HepG2 (cell line): Measurements from ENCODE around the gene OTUB2. TPM values are rescaled to one million over a fixed set of nuclear protein-coding genes. Genes with fewer than 3 reads are reported as not detected.

Experiments used
- DR1 ChIP-seq: sonication (generic); formaldehyde crosslinking; IDR thresholded peaks from 2 replicates; pipeline ENCODE4 v1.8.0; 2021; ENCODE audit warnings: mild to moderate bottlenecking, missing genetic modification reagents, inconsistent platforms
- ESRRA ChIP-seq: sonication (generic); formaldehyde crosslinking; IDR thresholded peaks from 2 replicates; pipeline ENCODE4 v1.5.1; 2020; ENCODE audit warnings: mild to moderate bottlenecking, low read depth, missing genetic modification reagents
- HMGXB3 ChIP-seq: sonication (generic); formaldehyde crosslinking; IDR thresholded peaks from 2 replicates; pipeline ENCODE4 v1.4.0; 2020; ENCODE audit warnings: missing genetic modification reagents, borderline replicate concordance
- MAFG ChIP-seq: sonication (generic); formaldehyde crosslinking; IDR thresholded peaks from 2 replicates; pipeline ENCODE4 v1.5.1; 2020; ENCODE audit warnings: mild to moderate bottlenecking, missing genetic modification reagents
- MEIS2 ChIP-seq: sonication (generic); formaldehyde crosslinking; IDR thresholded peaks from 2 replicates; pipeline ENCODE4 v1.9.0; 2021; ENCODE audit warnings: mild to moderate bottlenecking, missing genetic modification reagents
- NFE2L2 ChIP-seq: fragments of 150-350 bp; IDR thresholded peaks from 2 replicates; pipeline ENCODE4 v1.6.1; 2014; ENCODE audit warnings: low read length
- NFRKB ChIP-seq: fragments of 450-650 bp; IDR thresholded peaks from 2 replicates; pipeline ENCODE4 v1.6.1; 2017
- PAX8 ChIP-seq: sonication (generic); formaldehyde crosslinking; IDR thresholded peaks from 2 replicates; pipeline ENCODE4 v1.8.0; 2022; ENCODE audit warnings: mild to moderate bottlenecking, missing genetic modification reagents, borderline replicate concordance
- PHF21A ChIP-seq: sonication (generic); formaldehyde crosslinking; IDR thresholded peaks from 2 replicates; pipeline ENCODE4 v1.5.0; 2020; ENCODE audit warnings: mild to moderate bottlenecking, missing genetic modification reagents
- REL ChIP-seq: sonication (generic); formaldehyde crosslinking; conservative IDR thresholded peaks from 2 replicates; pipeline ENCODE4 v1.8.0; 2022; ENCODE audit warnings: mild to moderate bottlenecking, missing genetic modification reagents, moderate library complexity
- SNAPC5 ChIP-seq: sonication (generic); formaldehyde crosslinking; IDR thresholded peaks from 2 replicates; pipeline ENCODE4 v1.8.1; 2023; ENCODE audit warnings: mild to moderate bottlenecking, missing genetic modification reagents, borderline replicate concordance
- SPEN ChIP-seq: sonication (generic); formaldehyde crosslinking; IDR thresholded peaks from 2 replicates; pipeline ENCODE4 v1.5.1; 2020; ENCODE audit warnings: low read depth, mild to moderate bottlenecking, missing genetic modification reagents
- ZBTB21 ChIP-seq: sonication (generic); formaldehyde crosslinking; IDR thresholded peaks from 2 replicates; pipeline ENCODE4 v1.4.0; 2020; ENCODE audit warnings: missing genetic modification reagents
- ZBTB49 ChIP-seq: sonication (generic); formaldehyde crosslinking; IDR thresholded peaks from 2 replicates; pipeline ENCODE4 v1.4.0; 2020; ENCODE audit warnings: missing genetic modification reagents, borderline replicate concordance
- ZBTB7B ChIP-seq: sonication (generic); formaldehyde crosslinking; IDR thresholded peaks from 2 replicates; pipeline ENCODE4 v1.4.0; 2020; ENCODE audit warnings: missing genetic modification reagents
- ZNF101 ChIP-seq: sonication (generic); formaldehyde crosslinking; IDR thresholded peaks from 2 replicates; pipeline ENCODE4 v1.4.0; 2020; ENCODE audit warnings: mild to moderate bottlenecking, low read depth, missing genetic modification reagents, borderline replicate concordance
- ZNF280B ChIP-seq: sonication (generic); formaldehyde crosslinking; IDR thresholded peaks from 2 replicates; pipeline ENCODE4 v1.5.0; 2020; ENCODE audit warnings: missing genetic modification reagents, mild to moderate bottlenecking, borderline replicate concordance
- ZNF331 ChIP-seq: sonication (generic); formaldehyde crosslinking; IDR thresholded peaks from 2 replicates; pipeline ENCODE4 v1.4.0; 2020; ENCODE audit warnings: missing genetic modification reagents
- ZNF720 ChIP-seq: sonication (generic); formaldehyde crosslinking; IDR thresholded peaks from 2 replicates; pipeline ENCODE4 v1.4.0; 2020; ENCODE audit warnings: missing genetic modification reagents
- polyA plus RNA-seq, 8 experiments: library from polyadenylated mRNA; depleted of rRNA in 3 of 8; stranded (reverse) in 7 of 8; unstranded in 1 of 8; fragments of >200 nt; fragmentation: Illumina TruSeq in 4 of 8; extraction: Trizol in 4 of 8; gene quantifications; 2 replicates each; pipeline versions ENCODE4 v1.2.1 to v1.2.3, GENCODE V29; 2011 to 2016; ENCODE audit warnings: low read depth in 4 of 8, missing spikeins in 1 of 8, mixed read lengths in 1 of 8; ENCODE audit not compliant: insufficient read depth in 1 of 8
- total RNA-seq, 5 experiments: library from RNA; depleted of rRNA; stranded (reverse); fragments of >200 nt; fragmentation: Illumina TruSeq; extraction: Trizol; gene quantifications; 2 replicates each; pipeline ENCODE4 v1.2.3, GENCODE V29; 2016; ENCODE audit warnings: low read depth in 1 of 5

OTUB2 gene
- total and polyA plus RNA-seq, 2 of the 13 experiments (the other 11 are each of a cell fraction or from before 2014, with no cell fraction given), result 2.2 to 2.4 TPM

GRCh38 chr14:94022532-94023411, 3.4 kb upstream of the OTUB2 start (continued):
- no peak for TF ChIP-seq HMGXB3 (CRISPR knock-in tag)
- TF ChIP-seq ESRRA (CRISPR knock-in tag), result no peak
- TF ChIP-seq MEIS2, result 0 out of 2 replicates have a peak, but pooled peaks have one; percentile 5
- no peak for TF ChIP-seq ZBTB21 (CRISPR knock-in tag)
- no peak for TF ChIP-seq DR1 (CRISPR knock-in tag)
- TF ChIP-seq ZNF720 (CRISPR knock-in tag), result no peak
- TF ChIP-seq SPEN, result no peak
- TF ChIP-seq SNAPC5 (CRISPR knock-in tag), result 0 out of 2 replicates have a peak, but pooled peaks have one; percentile 39
- no peak for TF ChIP-seq NFE2L2
- no peak; the same call in 1 of the 2 replicates for TF ChIP-seq ZBTB7B (CRISPR knock-in tag)
- TF ChIP-seq PHF21A (CRISPR knock-in tag), result peak; percentile 48; the same call in 1 of the 2 replicates
- no peak for TF ChIP-seq PAX8 (CRISPR knock-in tag)
- no peak for TF ChIP-seq ZNF101 (CRISPR knock-in tag)
- TF ChIP-seq NFRKB, result no peak
- no peak for TF ChIP-seq ZNF280B (CRISPR knock-in tag)
- no peak for TF ChIP-seq REL
- TF ChIP-seq ZBTB49, result no peak
- peak; percentile 68; the same call in 1 of the 2 replicates for TF ChIP-seq ZNF331 (CRISPR knock-in tag)
- TF ChIP-seq MAFG (CRISPR knock-in tag), result no peak
